GM12873 (cell line): ENCODE data around the gene MFSD12.
A peak's percentile ranks its signal among the peaks of the same experiment; 100 is the strongest.

ENCODE experiments used
- CTCF ChIP-seq: IDR thresholded peaks from 2 replicates; pipeline ENCODE4 v1.5.1; 2012; ENCODE audit warnings: low read depth, mild to moderate bottlenecking, moderate library complexity, low read length, control low read depth; ENCODE audit not compliant: insufficient read depth; ENCODE audit errors: missing control alignments

MFSD12 gene

GRCh38 chr19:3589949-3590348 is 32.6 kb upstream of the MFSD12 start:
- TF ChIP-seq CTCF, result no peak

- no peak for TF ChIP-seq CTCF
Measured at GRCh38 chr19:3589439-3589838, 32.1 kb upstream of the MFSD12 start.

- TF ChIP-seq CTCF, result no peak
Measured at GRCh38 chr19:3586707-3587346, 29.4 kb upstream of the MFSD12 start.

- TF ChIP-seq CTCF, result peak; percentile 60
Measured at GRCh38 chr19:3586127-3586626, 28.8 kb upstream of the MFSD12 start.

- no peak for TF ChIP-seq CTCF
Measured at GRCh38 chr19:3585301-3586126, 28.1 kb upstream of the MFSD12 start, which contains the start of gene GIPC3. Gene GIPC3, plus strand, starts transcription at chr19:3585478. Its CDS starts 120 bp downstream, at chr19:3585598.

- no peak for TF ChIP-seq CTCF
Measured at GRCh38 chr19:3580156-3580934, 23.0 kb upstream of the MFSD12 start.

- no peak for TF ChIP-seq CTCF
Measured at GRCh38 chr19:3578390-3578789, 21.0 kb upstream of the MFSD12 start.
